Measurements from ENCODE around the gene GNAS-AS1.

GNAS-AS1 gene

GRCh38 chr20:58892141-58892931 is 41.6 kb upstream of the GNAS-AS1 start:
- TF ChIP-seq TCF12 (IDR thresholded peaks at IDR 0.05; ENCODE audit: low read depth) (peak; percentile 22; the same call in 1 of the 2 replicates), EGR1 (IDR thresholded peaks at IDR 0.05) (no peak), MAX (IDR thresholded peaks at IDR 0.05) (peak; percentile 2; the same call in 1 of the 2 replicates), ZBTB7A (IDR thresholded peaks at IDR 0.05; ENCODE audit: low read depth) (peak; percentile 87; the same call in 1 of the 2 replicates)

- no peak for TF ChIP-seq MAX (IDR thresholded peaks at IDR 0.05)
- no peak for TF ChIP-seq EGR1 (IDR thresholded peaks at IDR 0.05)
- TF ChIP-seq ZBTB7A (IDR thresholded peaks at IDR 0.05; ENCODE audit: low read depth): no peak
- no peak for TF ChIP-seq CREB1 (IDR thresholded peaks at IDR 0.05; ENCODE audit: low read depth)
- TF ChIP-seq TCF12 (IDR thresholded peaks at IDR 0.05; ENCODE audit: low read depth): no peak
- no peak for TF ChIP-seq FOXM1 (IDR thresholded peaks at IDR 0.05; ENCODE audit: borderline replicate concordance, low read depth)
- TF ChIP-seq TAF1 (IDR thresholded peaks at IDR 0.05; ENCODE audit: low read depth): no peak
- no peak for TF ChIP-seq TEAD4 (IDR thresholded peaks at IDR 0.05)
- no peak for TF ChIP-seq RAD21 (IDR thresholded peaks at IDR 0.05; ENCODE audit: low read depth)
- TF ChIP-seq, protein P1, sequence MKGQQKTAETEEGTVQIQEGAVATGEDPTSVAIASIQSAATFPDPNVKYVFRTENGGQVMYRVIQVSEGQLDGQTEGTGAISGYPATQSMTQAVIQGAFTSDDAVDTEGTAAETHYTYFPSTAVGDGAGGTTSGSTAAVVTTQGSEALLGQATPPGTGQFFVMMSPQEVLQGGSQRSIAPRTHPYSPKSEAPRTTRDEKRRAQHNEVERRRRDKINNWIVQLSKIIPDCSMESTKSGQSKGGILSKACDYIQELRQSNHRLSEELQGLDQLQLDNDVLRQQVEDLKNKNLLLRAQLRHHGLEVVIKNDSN (IDR thresholded peaks at IDR 0.05): no peak
- TF ChIP-seq CEBPB (IDR thresholded peaks at IDR 0.05): no peak
- TF ChIP-seq EP300 (IDR thresholded peaks at IDR 0.05; ENCODE audit: borderline replicate concordance): no peak
These were observed 41.0 kb upstream of the GNAS-AS1 start for GRCh38 chr20:58891718-58892140.

- TF ChIP-seq MAX (IDR thresholded peaks at IDR 0.05) (no peak), EGR1 (IDR thresholded peaks at IDR 0.05) (no peak)
These were observed 40.5 kb upstream of the GNAS-AS1 start for GRCh38 chr20:58891086-58891717.

DNA sequence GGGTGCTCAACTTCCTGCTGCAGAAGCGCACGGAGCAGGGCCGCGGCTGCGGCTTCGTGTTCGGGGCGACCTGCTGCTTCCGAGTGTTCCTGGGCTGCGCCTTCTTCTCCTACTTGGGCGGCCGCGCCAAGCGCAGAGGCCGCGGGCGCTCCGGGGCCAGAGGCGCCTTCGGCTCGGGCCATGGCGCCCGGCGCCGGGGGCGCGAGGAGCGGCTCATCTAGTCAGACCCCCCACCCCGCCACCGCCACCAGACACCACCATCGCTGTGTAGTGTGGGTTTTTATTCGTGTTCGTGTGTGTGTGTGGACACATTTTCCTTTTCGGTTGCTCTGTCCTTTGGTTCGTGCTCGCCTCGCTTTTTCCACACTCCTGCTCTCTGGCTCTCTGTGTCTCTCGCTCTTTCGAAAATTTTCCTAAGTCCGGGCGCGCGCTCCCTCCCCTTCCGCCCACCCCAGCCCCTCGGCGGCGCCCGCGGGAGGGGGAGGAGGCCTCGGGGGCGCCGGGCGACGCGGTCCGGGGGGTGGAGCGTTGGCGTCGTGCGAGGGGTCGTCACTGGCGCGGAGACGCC is 39.9 kb upstream of the GNAS-AS1 start:
- TF ChIP-seq ZBTB7A (IDR thresholded peaks at IDR 0.05; ENCODE audit: low read depth): peak; percentile 63; the same call in 1 of the 2 replicates
- TF ChIP-seq FOXM1 (IDR thresholded peaks at IDR 0.05; ENCODE audit: borderline replicate concordance, low read depth): no peak
- TF ChIP-seq YY1 (IDR thresholded peaks at IDR 0.05; ENCODE audit: low read depth): 0 out of 2 replicates have a peak, but pooled peaks have one; percentile 50
- TF ChIP-seq MAX (IDR thresholded peaks at IDR 0.05): peak; percentile 56
- TF ChIP-seq, protein P1 (IDR thresholded peaks at IDR 0.05): no peak
- no peak for TF ChIP-seq TCF12 (IDR thresholded peaks at IDR 0.05; ENCODE audit: low read depth)
- peak; percentile 29; the same call in 1 of the 2 replicates for TF ChIP-seq TAF1 (IDR thresholded peaks at IDR 0.05; ENCODE audit: low read depth)
- TF ChIP-seq RAD21 (IDR thresholded peaks at IDR 0.05; ENCODE audit: low read depth): no peak
- TF ChIP-seq EGR1 (IDR thresholded peaks at IDR 0.05): no peak
- no peak for TF ChIP-seq EP300 (IDR thresholded peaks at IDR 0.05; ENCODE audit: borderline replicate concordance)

DNA sequence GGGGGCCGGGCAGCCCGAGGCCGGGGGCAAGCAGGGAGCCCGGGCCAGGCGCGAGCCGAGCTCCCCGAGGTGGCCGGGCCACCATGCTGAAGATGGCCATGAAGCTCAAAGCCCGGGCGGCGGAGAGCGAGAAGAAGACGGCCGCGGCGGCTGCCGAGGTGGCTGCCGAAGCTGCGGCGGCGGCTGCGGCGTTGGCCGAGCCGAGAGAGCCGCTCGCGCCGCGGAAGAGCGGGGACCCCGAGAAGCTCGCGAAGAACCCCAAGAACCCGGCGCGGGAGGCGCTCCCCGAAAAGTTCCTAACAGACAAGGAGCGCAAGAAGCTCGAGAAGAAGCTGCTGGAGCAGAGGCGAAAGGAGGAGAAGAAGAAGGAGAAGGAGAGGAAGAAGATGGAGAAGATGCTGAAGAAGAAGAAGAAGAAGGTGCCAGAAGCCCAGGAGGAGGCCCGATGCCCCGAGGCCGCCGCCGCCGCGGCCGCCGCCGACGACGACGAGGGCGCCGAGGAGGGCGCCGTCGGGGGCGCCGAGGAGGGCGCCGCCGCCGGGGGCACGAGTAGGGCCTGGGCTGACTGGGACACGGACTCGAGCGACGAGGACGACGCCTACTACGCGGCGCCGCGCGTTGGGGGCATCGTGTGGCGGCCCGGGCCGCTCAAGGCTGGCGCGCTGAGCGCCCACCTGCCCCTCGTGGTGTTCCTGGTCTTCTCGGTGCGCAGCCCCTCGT is 39.3 kb upstream of the GNAS-AS1 start:
- TF ChIP-seq ZBTB7A (IDR thresholded peaks at IDR 0.05; ENCODE audit: low read depth) (no peak), TAF1 (IDR thresholded peaks at IDR 0.05; ENCODE audit: low read depth) (no peak), NFIC (IDR thresholded peaks at IDR 0.05) (no peak), REST (IDR thresholded peaks at IDR 0.05; ENCODE audit: low read depth) (no peak), TEAD4 (IDR thresholded peaks at IDR 0.05) (no peak), CREB1 (IDR thresholded peaks at IDR 0.05; ENCODE audit: low read depth) (no peak), MAX (IDR thresholded peaks at IDR 0.05) (no peak), CEBPB (IDR thresholded peaks at IDR 0.05) (no peak), FOXM1 (IDR thresholded peaks at IDR 0.05; ENCODE audit: borderline replicate concordance, low read depth) (no peak), YY1 (IDR thresholded peaks at IDR 0.05; ENCODE audit: low read depth) (no peak), TCF12 (IDR thresholded peaks at IDR 0.05; ENCODE audit: low read depth) (no peak), EP300 (IDR thresholded peaks at IDR 0.05; ENCODE audit: borderline replicate concordance) (no peak), RAD21 (IDR thresholded peaks at IDR 0.05; ENCODE audit: low read depth) (no peak), EGR1 (IDR thresholded peaks at IDR 0.05) (no peak)
- TF ChIP-seq, protein P1 (IDR thresholded peaks at IDR 0.05): no peak
